WTC11 (cell line): ENCODE results near the gene GTF2A1L. TPM values are rescaled to one million over a fixed set of nuclear protein-coding genes. Genes with fewer than 3 reads are reported as not detected.

Source experiments
- ATAC-seq: fragments of 200-7000 bp; cut with Tn5 transposase; 2 replicates; pipeline ENCODE4 v1.10.0; 2021; ENCODE audit warnings: mild to moderate bottlenecking, moderate library complexity
- CTCF ChIA-PET: fragments of 300-600 bp; sonication (Branson Sonifier 250); formaldehyde crosslinking; loops from one replicate; lab custom pipeline; 2021; ENCODE audit warnings: antibody characterized with exemption; lab: Charles Lee
- POLR2A ChIA-PET: fragments of 350-600 bp; sonication (Branson Sonifier 250); formaldehyde crosslinking; loops from one replicate; lab custom pipeline; 2021; ENCODE audit warnings: antibody characterized with exemption; lab: Charles Lee
- DNase-seq: peaks from one replicate; pipeline ENCODE4 v3.0.0; 2021; ENCODE audit warnings: low spot score
- H3K27ac Mint-ChIP-seq: 2 replicates; pipeline ENCODE4 v1.8.0; 2021; ENCODE audit warnings: mixed read lengths
- H3K27me3 Mint-ChIP-seq: 2 replicates; pipeline ENCODE4 v1.8.0; 2021; ENCODE audit warnings: low read depth, mild to moderate bottlenecking, moderate library complexity, mixed read lengths
- H3K36me3 Mint-ChIP-seq: 2 replicates; pipeline ENCODE4 v1.8.0; 2021; ENCODE audit warnings: mixed read lengths
- H3K4me1 Mint-ChIP-seq: 2 replicates; pipeline ENCODE4 v1.8.0; 2022; ENCODE audit warnings: mixed read lengths
- H3K4me3 Mint-ChIP-seq: 2 replicates; pipeline ENCODE4 v1.8.0; 2021; ENCODE audit warnings: mild to moderate bottlenecking, moderate library complexity, mixed read lengths
- H3K9me3 Mint-ChIP-seq: 2 replicates; pipeline ENCODE4 v1.8.0; 2021; ENCODE audit warnings: mixed read lengths
- E2F4 ChIP-seq: sonication (generic); formaldehyde crosslinking; IDR thresholded peaks from 2 replicates; pipeline ENCODE4 v1.8.1; 2022; ENCODE audit warnings: low read depth, mild to moderate bottlenecking, moderate library complexity, missing genetic modification reagents, borderline replicate concordance
- ESRRA ChIP-seq: sonication (generic); formaldehyde crosslinking; IDR thresholded peaks from 2 replicates; pipeline ENCODE4 v1.8.1; 2022; ENCODE audit warnings: mild to moderate bottlenecking, missing genetic modification reagents, borderline replicate concordance
- HMGA2 ChIP-seq: fragments of 250-450 bp; sonication (Bioruptor Pico); IDR thresholded peaks from 2 replicates; pipeline ENCODE4 v1.4.0; 2021; ENCODE audit warnings: mild to moderate bottlenecking, moderate library complexity
- NR1H2 ChIP-seq: sonication (generic); formaldehyde crosslinking; IDR thresholded peaks from 2 replicates; pipeline ENCODE4 v1.9.0; 2021; ENCODE audit warnings: mild to moderate bottlenecking, moderate library complexity, missing genetic modification reagents
- NR2C2 ChIP-seq: sonication (generic); formaldehyde crosslinking; IDR thresholded peaks from 2 replicates; pipeline ENCODE4 v1.8.0; 2022; ENCODE audit warnings: mild to moderate bottlenecking, missing genetic modification reagents
- NR3C1 ChIP-seq: sonication (generic); formaldehyde crosslinking; conservative IDR thresholded peaks from 2 replicates; pipeline ENCODE4 v1.8.1; 2023; ENCODE audit warnings: low read depth, mild to moderate bottlenecking, missing genetic modification reagents
- PREB ChIP-seq: sonication (generic); formaldehyde crosslinking; IDR thresholded peaks from 2 replicates; pipeline ENCODE4 v1.8.1; 2022; ENCODE audit warnings: mild to moderate bottlenecking, missing genetic modification reagents, moderate library complexity, borderline replicate concordance
- SMAD4 ChIP-seq: sonication (generic); formaldehyde crosslinking; IDR thresholded peaks from 2 replicates; pipeline ENCODE4 v1.8.0; 2022; ENCODE audit warnings: mild to moderate bottlenecking, missing genetic modification reagents
- SP1 ChIP-seq: sonication (generic); formaldehyde crosslinking; conservative IDR thresholded peaks from 2 replicates; pipeline ENCODE4 v1.8.1; 2022; ENCODE audit warnings: missing genetic modification reagents
- TCF7 ChIP-seq: sonication (generic); formaldehyde crosslinking; IDR thresholded peaks from 2 replicates; pipeline ENCODE4 v1.8.0; 2022; ENCODE audit warnings: mild to moderate bottlenecking, low read depth, missing genetic modification reagents, moderate library complexity
- ZBTB21 ChIP-seq: sonication (generic); formaldehyde crosslinking; IDR thresholded peaks from 2 replicates; pipeline ENCODE4 v1.8.1; 2023; ENCODE audit warnings: mild to moderate bottlenecking, missing genetic modification reagents, borderline replicate concordance
- ZNF232 ChIP-seq: sonication (generic); formaldehyde crosslinking; IDR thresholded peaks from 2 replicates; pipeline ENCODE4 v1.8.0; 2022; ENCODE audit warnings: mild to moderate bottlenecking, missing genetic modification reagents
- ZNF263 ChIP-seq: sonication (generic); formaldehyde crosslinking; IDR thresholded peaks from 2 replicates; pipeline ENCODE4 v1.8.1; 2022; ENCODE audit warnings: low read depth, mild to moderate bottlenecking, moderate library complexity, missing genetic modification reagents
- ZNF416 ChIP-seq: fragments of 250-450 bp; sonication (Bioruptor Pico); IDR thresholded peaks from 2 replicates; pipeline ENCODE4 v1.9.0; 2021; ENCODE audit warnings: mild to moderate bottlenecking, inconsistent platforms
- total RNA-seq: library from RNA; stranded (reverse); gene quantifications from 3 replicates; pipeline ENCODE4 v1.2.3, GENCODE V29; 2021
- TF ChIP-seq, protein P1 (sequence below): fragments of 250-450 bp; sonication (Bioruptor Pico); conservative IDR thresholded peaks from 2 replicates; pipeline ENCODE4 v1.9.0; 2021; ENCODE audit warnings: mild to moderate bottlenecking
- TF ChIP-seq, protein P2 (sequence below): sonication (generic); formaldehyde crosslinking; conservative IDR thresholded peaks from 2 replicates; pipeline ENCODE4 v1.8.1; 2022; ENCODE audit warnings: mild to moderate bottlenecking, missing genetic modification reagents
- TF ChIP-seq, protein P3 (sequence below): fragments of 250-450 bp; sonication (Bioruptor Pico); IDR thresholded peaks from 2 replicates; pipeline ENCODE4 v2.1.2; 2022; ENCODE audit warnings: mild to moderate bottlenecking, moderate library complexity
- TF ChIP-seq, protein P4 (sequence below): sonication (generic); formaldehyde crosslinking; IDR thresholded peaks from 2 replicates; pipeline ENCODE4 v1.8.0; 2022; ENCODE audit warnings: mild to moderate bottlenecking, missing genetic modification reagents

GTF2A1L gene
- total RNA-seq, 1 experiment from 2014 or later = not detected

- no peak for TF ChIP-seq ESRRA (CRISPR knock-in tag)
- TF ChIP-seq SP1 (CRISPR knock-in tag) = no peak
- no peak for TF ChIP-seq HMGA2 (CRISPR knock-in tag)
- no peak for TF ChIP-seq ZNF232
- no peak for TF ChIP-seq ZBTB21
- TF ChIP-seq, protein P1, sequence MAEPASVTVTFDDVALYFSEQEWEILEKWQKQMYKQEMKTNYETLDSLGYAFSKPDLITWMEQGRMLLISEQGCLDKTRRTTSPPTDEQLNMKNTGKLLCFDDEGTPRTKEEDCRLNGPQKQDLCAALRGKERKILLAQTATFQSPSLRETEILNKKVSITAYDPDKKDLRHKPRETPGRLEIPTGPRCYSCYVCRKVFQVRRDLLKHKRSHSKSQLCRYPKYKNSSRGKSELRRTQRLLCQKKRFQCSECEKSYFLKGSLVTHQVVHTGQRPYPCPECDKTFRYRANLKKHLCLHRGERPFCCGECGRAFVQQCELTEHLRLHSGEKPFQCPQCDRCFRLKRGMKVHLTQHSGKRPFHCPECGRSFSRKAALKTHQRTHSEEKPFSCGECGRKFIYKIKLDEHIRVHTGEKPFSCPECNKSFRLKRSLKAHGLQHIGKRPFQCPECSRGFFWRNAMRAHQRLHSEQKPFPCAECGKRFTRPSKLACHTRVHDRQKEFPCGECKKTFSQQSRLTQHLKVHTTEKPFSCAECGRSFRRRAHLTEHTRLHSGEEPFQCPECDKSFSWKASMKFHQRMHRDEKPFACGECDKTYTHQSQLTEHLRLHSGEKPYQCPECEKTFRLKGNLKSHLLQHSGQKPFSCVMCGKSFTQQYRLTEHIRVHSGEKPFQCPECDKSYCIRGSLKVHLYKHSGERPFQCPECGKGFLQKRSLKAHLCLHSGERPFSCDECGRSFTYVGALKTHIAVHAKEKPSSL (CRISPR knock-in tag) = no peak
- no peak for TF ChIP-seq NR2C2 (CRISPR knock-in tag)
These were observed 89.8 kb downstream of the GTF2A1L start (continued) for GRCh38 chr2:48707466-48707865.

DNA sequence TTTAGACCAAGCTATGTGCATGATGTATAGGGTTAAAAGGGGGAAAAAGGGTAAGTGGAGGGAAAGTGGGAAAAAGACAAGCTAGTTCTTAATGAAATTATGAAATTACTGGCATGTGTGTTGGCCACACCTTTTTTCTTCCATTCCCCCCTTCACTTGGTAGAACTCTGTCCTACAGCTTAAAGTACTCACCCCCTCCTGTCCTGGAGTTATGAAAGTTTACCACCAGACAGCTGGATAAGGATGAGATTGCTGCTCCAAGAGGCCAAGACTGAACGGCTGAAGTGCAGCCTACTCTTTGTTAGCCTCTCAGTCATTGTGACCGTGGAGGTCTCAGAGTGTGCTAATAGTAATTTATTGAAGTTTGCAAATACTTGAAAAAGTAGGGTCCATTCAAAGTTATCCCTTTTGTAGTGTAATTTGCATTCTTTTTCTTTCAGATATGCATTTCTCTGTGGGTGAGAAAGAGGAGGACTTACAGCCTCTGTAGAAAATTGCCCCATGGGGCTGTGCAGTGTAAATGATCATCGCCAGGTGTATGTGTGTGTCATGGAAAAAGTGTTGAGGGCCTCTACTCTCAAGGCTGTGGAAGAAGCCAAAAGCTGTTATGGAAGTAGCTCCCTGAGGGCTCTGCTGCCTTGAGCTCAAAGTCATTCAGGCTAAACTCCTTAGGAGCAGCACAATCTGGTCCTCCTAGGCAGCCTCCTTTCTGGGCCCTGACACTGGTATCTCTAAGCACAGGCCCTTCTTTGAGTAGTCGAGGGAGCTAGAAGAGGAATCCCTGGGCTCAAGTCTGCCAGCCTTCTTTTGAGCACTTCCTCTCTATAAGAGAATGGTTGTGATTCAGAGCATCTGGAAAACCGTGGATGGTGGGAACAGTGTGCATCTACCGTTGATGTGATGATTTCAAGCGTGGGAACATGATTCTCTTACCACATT is 91.7 kb downstream of the GTF2A1L start:
- ATAC-seq (no peak; the same call in 1 of the 2 replicates), DNase-seq (no peak)
- Mint-ChIP-seq H3K4me1 (peaks cover 6% of the 10 kb centered on the region), H3K27ac (no peak overlapping the region), H3K36me3 (peaks cover 10% of the 10 kb centered on the region; the same call in 1 of the 2 replicates), H3K4me3 (no peak overlapping the region), H3K27me3 (0 out of 2 replicates have a peak, but pooled peaks cover 3% of the 10 kb centered on the region), H3K9me3 (peaks cover 10% of the 10 kb centered on the region)
- ChIA-PET POLR2A (no interaction called here), CTCF (interaction anchor here (1.3 kb wide), 1 partner anchor 121 kb away, joined by 4 read pairs; no protein-coding TSS in a partner anchor)
- TF ChIP-seq ZNF263 (CRISPR knock-in tag) = no peak

- H3K27ac Mint-ChIP-seq = no peak overlapping the region
- H3K27me3 Mint-ChIP-seq = 0 out of 2 replicates have a peak, but pooled peaks cover 3% of the 10 kb centered on the region
- H3K4me3 Mint-ChIP-seq = no peak overlapping the region
- ATAC-seq = no peak
- peaks cover 8% of the 10 kb centered on the region for H3K9me3 Mint-ChIP-seq
- ChIA-PET CTCF (no interaction called here), POLR2A (no interaction called here)
- H3K36me3 Mint-ChIP-seq = peaks cover 8% of the 10 kb centered on the region; the same call in 1 of the 2 replicates
- TF ChIP-seq ZNF416 (CRISPR knock-in tag) (no peak), NR3C1 (no peak), TCF7 (CRISPR knock-in tag) (no peak), ZNF263 (CRISPR knock-in tag) (no peak), E2F4 (no peak)
- TF ChIP-seq, protein P2, sequence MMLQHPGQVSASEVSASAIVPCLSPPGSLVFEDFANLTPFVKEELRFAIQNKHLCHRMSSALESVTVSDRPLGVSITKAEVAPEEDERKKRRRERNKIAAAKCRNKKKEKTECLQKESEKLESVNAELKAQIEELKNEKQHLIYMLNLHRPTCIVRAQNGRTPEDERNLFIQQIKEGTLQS (CRISPR knock-in tag) = no peak
- no peak for DNase-seq
- peaks cover 20% of the 10 kb centered on the region for H3K4me1 Mint-ChIP-seq
These were observed 93.7 kb downstream of the GTF2A1L start for GRCh38 chr2:48711343-48711742.

GRCh38 chr2:48712151-48712550 is 94.5 kb downstream of the GTF2A1L start:
- POLR2A ChIA-PET = no interaction called here
- no peak overlapping the region for H3K4me3 Mint-ChIP-seq
- peaks cover under 1% of the 10 kb centered on the region for H3K9me3 Mint-ChIP-seq
- TF ChIP-seq NR1H2 (CRISPR knock-in tag) (no peak), ESRRA (CRISPR knock-in tag) (no peak), PREB (no peak), SP1 (CRISPR knock-in tag) (no peak), E2F4 (no peak), SMAD4 (CRISPR knock-in tag) (no peak)
- TF ChIP-seq, protein P3, sequence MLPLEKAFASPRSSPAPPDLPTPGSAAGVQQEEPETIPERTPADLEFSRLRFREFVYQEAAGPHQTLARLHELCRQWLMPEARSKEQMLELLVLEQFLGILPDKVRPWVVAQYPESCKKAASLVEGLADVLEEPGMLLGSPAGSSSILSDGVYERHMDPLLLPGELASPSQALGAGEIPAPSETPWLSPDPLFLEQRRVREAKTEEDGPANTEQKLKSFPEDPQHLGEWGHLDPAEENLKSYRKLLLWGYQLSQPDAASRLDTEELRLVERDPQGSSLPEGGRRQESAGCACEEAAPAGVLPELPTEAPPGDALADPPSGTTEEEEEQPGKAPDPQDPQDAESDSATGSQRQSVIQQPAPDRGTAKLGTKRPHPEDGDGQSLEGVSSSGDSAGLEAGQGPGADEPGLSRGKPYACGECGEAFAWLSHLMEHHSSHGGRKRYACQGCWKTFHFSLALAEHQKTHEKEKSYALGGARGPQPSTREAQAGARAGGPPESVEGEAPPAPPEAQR (CRISPR knock-in tag) = no peak
- TF ChIP-seq, protein P4, sequence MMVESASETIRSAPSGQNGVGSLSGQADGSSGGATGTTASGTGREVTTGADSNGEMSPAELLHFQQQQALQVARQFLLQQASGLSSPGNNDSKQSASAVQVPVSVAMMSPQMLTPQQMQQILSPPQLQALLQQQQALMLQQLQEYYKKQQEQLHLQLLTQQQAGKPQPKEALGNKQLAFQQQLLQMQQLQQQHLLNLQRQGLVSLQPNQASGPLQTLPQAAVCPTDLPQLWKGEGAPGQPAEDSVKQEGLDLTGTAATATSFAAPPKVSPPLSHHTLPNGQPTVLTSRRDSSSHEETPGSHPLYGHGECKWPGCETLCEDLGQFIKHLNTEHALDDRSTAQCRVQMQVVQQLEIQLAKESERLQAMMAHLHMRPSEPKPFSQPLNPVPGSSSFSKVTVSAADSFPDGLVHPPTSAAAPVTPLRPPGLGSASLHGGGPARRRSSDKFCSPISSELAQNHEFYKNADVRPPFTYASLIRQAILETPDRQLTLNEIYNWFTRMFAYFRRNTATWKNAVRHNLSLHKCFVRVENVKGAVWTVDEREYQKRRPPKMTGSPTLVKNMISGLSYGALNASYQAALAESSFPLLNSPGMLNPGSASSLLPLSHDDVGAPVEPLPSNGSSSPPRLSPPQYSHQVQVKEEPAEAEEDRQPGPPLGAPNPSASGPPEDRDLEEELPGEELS (CRISPR knock-in tag) = no peak

More at GRCh38 chr2:48712151-48712550, 94.5 kb downstream of the GTF2A1L start:
- H3K4me1 Mint-ChIP-seq = peaks cover 20% of the 10 kb centered on the region
- ATAC-seq = no peak
- no peak overlapping the region for H3K27ac Mint-ChIP-seq
- H3K36me3 Mint-ChIP-seq = peaks cover under 1% of the 10 kb centered on the region; the same call in 1 of the 2 replicates
- DNase-seq = no peak
- 0 out of 2 replicates have a peak, but pooled peaks cover under 1% of the 10 kb centered on the region for H3K27me3 Mint-ChIP-seq
- CTCF ChIA-PET = no interaction called here
